HEK293 (cell line): ENCODE results near the gene SRRM5.

ENCODE experiments used
- BCL11A ChIP-seq: fragments of 450-650 bp; formaldehyde crosslinking; IDR thresholded peaks from 2 replicates; pipeline ENCODE4 v1.5.1; 2016; ENCODE audit warnings: low read depth, missing biosample characterization, missing genetic modification characterization
- GLI4 ChIP-seq: fragments of 450-650 bp; formaldehyde crosslinking; IDR thresholded peaks from 2 replicates; pipeline ENCODE4 v1.5.1; 2016; ENCODE audit warnings: missing biosample characterization, missing genetic modification characterization
- GLIS1 ChIP-seq: fragments of 450-650 bp; formaldehyde crosslinking; IDR thresholded peaks from 2 replicates; pipeline ENCODE4 v1.5.1; 2016; ENCODE audit warnings: missing biosample characterization, missing genetic modification characterization
- GLIS2 ChIP-seq: fragments of 450-650 bp; formaldehyde crosslinking; IDR thresholded peaks from 2 replicates; pipeline ENCODE4 v1.5.1; 2016; ENCODE audit warnings: missing biosample characterization, missing genetic modification characterization
- KLF1 ChIP-seq: fragments of 450-650 bp; formaldehyde crosslinking; IDR thresholded peaks from 2 replicates; pipeline ENCODE4 v1.5.1; 2016; ENCODE audit warnings: missing biosample characterization, missing genetic modification characterization
- KLF7 ChIP-seq: fragments of 450-650 bp; formaldehyde crosslinking; IDR thresholded peaks from 2 replicates; pipeline ENCODE4 v1.5.1; 2016; ENCODE audit warnings: missing biosample characterization, missing genetic modification characterization, borderline replicate concordance
- KLF9 ChIP-seq: fragments of 450-650 bp; formaldehyde crosslinking; IDR thresholded peaks from 2 replicates; pipeline ENCODE4 v1.5.1; 2016; ENCODE audit warnings: missing biosample characterization, missing genetic modification characterization, low read depth
- MYNN ChIP-seq: fragments of 450-650 bp; formaldehyde crosslinking; IDR thresholded peaks from 2 replicates; pipeline ENCODE4 v1.5.1; 2016; ENCODE audit warnings: missing biosample characterization, missing genetic modification characterization, borderline replicate concordance
- OVOL3 ChIP-seq: fragments of 450-650 bp; formaldehyde crosslinking; IDR thresholded peaks from 2 replicates; pipeline ENCODE4 v1.5.1; 2016; ENCODE audit warnings: missing biosample characterization, missing genetic modification characterization
- PRDM1 ChIP-seq: fragments of 450-650 bp; formaldehyde crosslinking; IDR thresholded peaks from 2 replicates; pipeline ENCODE4; 2016; ENCODE audit warnings: missing biosample characterization, missing genetic modification characterization
- PRDM6 ChIP-seq: fragments of 450-650 bp; formaldehyde crosslinking; IDR thresholded peaks from 2 replicates; pipeline ENCODE4 v1.5.1; 2017; ENCODE audit warnings: missing biosample characterization, missing genetic modification characterization
- REPIN1 ChIP-seq: fragments of 450-650 bp; formaldehyde crosslinking; IDR thresholded peaks from 2 replicates; pipeline ENCODE4 v1.5.1; 2017; ENCODE audit warnings: missing biosample characterization, missing genetic modification characterization, low read depth
- ZBTB1 ChIP-seq: fragments of 450-650 bp; formaldehyde crosslinking; IDR thresholded peaks from 2 replicates; pipeline ENCODE4 v1.5.1; 2016; ENCODE audit warnings: missing biosample characterization, missing genetic modification characterization
- ZBTB10 ChIP-seq: fragments of 450-650 bp; formaldehyde crosslinking; IDR thresholded peaks from 2 replicates; pipeline ENCODE4 v1.5.1; 2016; ENCODE audit warnings: missing biosample characterization, missing genetic modification characterization
- ZBTB44 ChIP-seq: fragments of 450-650 bp; IDR thresholded peaks from 2 replicates; pipeline ENCODE4 v1.5.1; 2018; ENCODE audit warnings: missing biosample characterization, mild to moderate bottlenecking, missing genetic modification characterization
- ZNF121 ChIP-seq: fragments of 450-650 bp; formaldehyde crosslinking; IDR thresholded peaks from 2 replicates; pipeline ENCODE4 v1.5.1; 2016; ENCODE audit warnings: missing biosample characterization, missing genetic modification characterization
- ZNF132 ChIP-seq: fragments of 450-650 bp; formaldehyde crosslinking; IDR thresholded peaks from 2 replicates; pipeline ENCODE4 v1.5.1; 2017; ENCODE audit warnings: missing biosample characterization, missing genetic modification characterization, borderline replicate concordance
- ZNF133 ChIP-seq: fragments of 450-650 bp; formaldehyde crosslinking; IDR thresholded peaks from 2 replicates; pipeline ENCODE4 v1.5.1; 2016; ENCODE audit warnings: missing biosample characterization, missing genetic modification characterization
- ZNF174 ChIP-seq: fragments of 450-650 bp; formaldehyde crosslinking; IDR thresholded peaks from 2 replicates; pipeline ENCODE4 v1.5.0; 2017; ENCODE audit warnings: missing biosample characterization, mild to moderate bottlenecking, missing genetic modification characterization
- ZNF221 ChIP-seq: fragments of 450-650 bp; formaldehyde crosslinking; IDR thresholded peaks from 2 replicates; pipeline ENCODE4 v1.5.1; 2017; ENCODE audit warnings: missing biosample characterization, missing genetic modification characterization, borderline replicate concordance
- ZNF239 ChIP-seq: fragments of 450-650 bp; formaldehyde crosslinking; IDR thresholded peaks from 2 replicates; pipeline ENCODE4 v1.5.1; 2016; ENCODE audit warnings: missing biosample characterization, missing genetic modification characterization
- ZNF302 ChIP-seq: fragments of 450-650 bp; formaldehyde crosslinking; IDR thresholded peaks from 2 replicates; pipeline ENCODE4 v1.5.1; 2016; ENCODE audit warnings: missing biosample characterization, missing genetic modification characterization, low read depth
- ZNF311 ChIP-seq: fragments of 450-650 bp; formaldehyde crosslinking; IDR thresholded peaks from 2 replicates; pipeline ENCODE4 v1.5.1; 2017; ENCODE audit warnings: missing biosample characterization, missing genetic modification characterization, borderline replicate concordance
- ZNF391 ChIP-seq: fragments of 450-650 bp; formaldehyde crosslinking; IDR thresholded peaks from 2 replicates; pipeline ENCODE4 v1.5.1; 2016; ENCODE audit warnings: low read depth, missing biosample characterization, missing genetic modification characterization, borderline replicate concordance
- ZNF398 ChIP-seq: fragments of 450-650 bp; formaldehyde crosslinking; IDR thresholded peaks from 2 replicates; pipeline ENCODE4 v1.5.1; 2017; ENCODE audit warnings: missing biosample characterization, missing genetic modification characterization
- ZNF416 ChIP-seq: fragments of 450-650 bp; formaldehyde crosslinking; IDR thresholded peaks from 2 replicates; pipeline ENCODE4 v1.5.1; 2016; ENCODE audit warnings: missing biosample characterization, missing genetic modification characterization
- ZNF426 ChIP-seq: fragments of 450-650 bp; formaldehyde crosslinking; IDR thresholded peaks from 2 replicates; pipeline ENCODE4 v1.5.1; 2017; ENCODE audit warnings: missing biosample characterization, missing genetic modification characterization, mild to moderate bottlenecking, inconsistent platforms, moderate library complexity
- ZNF548 ChIP-seq: fragments of 450-650 bp; formaldehyde crosslinking; IDR thresholded peaks from 2 replicates; pipeline ENCODE4 v1.5.1; 2016; ENCODE audit warnings: missing biosample characterization, missing genetic modification characterization
- ZNF558 ChIP-seq: fragments of 450-650 bp; formaldehyde crosslinking; IDR thresholded peaks from 2 replicates; pipeline ENCODE4 v1.5.1; 2016; ENCODE audit warnings: missing biosample characterization, missing genetic modification characterization
- ZNF600 ChIP-seq: fragments of 450-650 bp; formaldehyde crosslinking; IDR thresholded peaks from 2 replicates; pipeline ENCODE4 v1.5.1; 2016; ENCODE audit warnings: missing biosample characterization, missing genetic modification characterization
- ZNF610 ChIP-seq: fragments of 450-650 bp; formaldehyde crosslinking; IDR thresholded peaks from 2 replicates; pipeline ENCODE4 v1.5.1; 2016; ENCODE audit warnings: missing biosample characterization, missing genetic modification characterization, borderline replicate concordance
- ZNF747 ChIP-seq: fragments of 450-650 bp; formaldehyde crosslinking; IDR thresholded peaks from 2 replicates; pipeline ENCODE4 v1.5.1; 2016; ENCODE audit warnings: missing biosample characterization, missing genetic modification characterization
- ZNF785 ChIP-seq: fragments of 450-650 bp; formaldehyde crosslinking; IDR thresholded peaks from 2 replicates; pipeline ENCODE4 v1.5.1; 2016; ENCODE audit warnings: missing biosample characterization, missing genetic modification characterization

SRRM5 gene

DNA sequence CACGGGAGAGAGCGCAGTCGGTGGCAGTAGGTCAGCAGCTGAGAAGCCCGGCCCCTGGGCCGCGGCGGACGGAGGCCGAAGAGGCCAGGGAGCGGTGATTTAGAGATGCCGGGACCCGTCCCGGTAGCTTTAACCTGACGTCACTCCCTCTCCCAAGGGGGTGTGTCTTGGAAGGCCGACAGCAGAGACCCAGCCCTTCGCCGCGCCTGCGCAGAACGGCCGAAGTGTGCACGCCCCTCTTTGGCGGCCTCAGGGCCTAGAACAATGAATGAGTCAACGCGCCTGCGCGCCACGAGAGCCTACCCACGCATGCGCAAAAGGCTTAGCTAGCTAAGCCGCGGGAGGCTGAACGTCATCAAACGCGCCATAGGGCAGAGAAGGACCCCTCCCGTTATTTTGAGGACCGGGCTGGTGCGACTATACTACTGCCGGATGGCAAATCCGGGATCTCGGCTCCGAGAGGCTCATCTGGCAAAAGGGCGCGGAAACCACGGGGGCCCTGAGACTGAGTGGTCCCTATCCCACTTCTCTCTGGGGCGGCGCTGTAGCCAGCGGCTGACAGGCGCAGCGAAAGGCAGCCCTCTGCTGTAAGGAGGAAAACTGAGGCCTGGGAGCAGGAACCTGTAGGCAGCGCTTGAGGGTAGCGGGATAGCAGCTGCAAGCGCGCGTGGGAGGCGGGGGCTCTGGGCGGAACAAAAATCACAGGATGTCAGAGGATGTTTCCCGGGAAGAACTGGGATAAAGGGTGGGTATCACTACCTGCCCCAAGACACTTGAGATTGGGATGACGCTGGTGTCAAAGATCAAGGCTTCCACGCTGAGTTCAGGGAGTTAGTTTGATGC lies 15.7 kb upstream of the SRRM5 start, which contains the start of the genes IRGQ and ZNF576 (continued):
- TF ChIP-seq ZNF398 (tag by site-specific recombination) (no peak), ZNF558 (tag by site-specific recombination) (peak; percentile 82), ZNF747 (no peak), ZNF600 (tag by site-specific recombination) (no peak), ZNF610 (tag by site-specific recombination) (peak; percentile 83), ZBTB44 (tag by site-specific recombination) (peak; percentile 85), ZNF239 (tag by site-specific recombination) (no peak; the same call in 1 of the 2 replicates), ZNF416 (no peak), BCL11A (tag by site-specific recombination) (no peak; the same call in 1 of the 2 replicates), KLF1 (tag by site-specific recombination) (no peak; the same call in none of the 2 replicates), PRDM1 (tag by site-specific recombination) (no peak), REPIN1 (tag by site-specific recombination) (peak; percentile 94; the same call in 1 of the 2 replicates), ZNF132 (no peak), ZNF174 (tag by site-specific recombination) (no peak), GLIS1 (peak; percentile 100), ZBTB10 (peak; percentile 71), ZNF785 (tag by site-specific recombination) (no peak; the same call in 1 of the 2 replicates), ZNF121 (tag by site-specific recombination) (no peak), MYNN (tag by site-specific recombination) (no peak), ZBTB1 (peak; percentile 31; the same call in 1 of the 2 replicates), ZNF302 (tag by site-specific recombination) (no peak), KLF9 (tag by site-specific recombination) (peak; percentile 100), GLIS2 (tag by site-specific recombination) (peak; percentile 93), ZNF221 (tag by site-specific recombination) (no peak), PRDM6 (no peak; the same call in 1 of the 2 replicates), ZNF133 (tag by site-specific recombination) (no peak), KLF7 (tag by site-specific recombination) (peak; percentile 86; the same call in 1 of the 2 replicates), ZNF426 (no peak), GLI4 (tag by site-specific recombination) (no peak), OVOL3 (tag by site-specific recombination) (peak; percentile 100), ZNF548 (no peak), ZNF311 (tag by site-specific recombination) (no peak), ZNF391 (tag by site-specific recombination) (peak; percentile 94)
